WTC11 (cell line): ENCODE data around the gene SNCA. TPM values are rescaled to one million over a fixed set of nuclear protein-coding genes. Genes with fewer than 3 reads are reported as not detected.

Source experiments
- ATAC-seq: fragments of 200-7000 bp; cut with Tn5 transposase; 2 replicates; pipeline ENCODE4 v1.10.0; 2021; ENCODE audit warnings: mild to moderate bottlenecking, moderate library complexity
- CTCF ChIA-PET: fragments of 300-600 bp; sonication (Branson Sonifier 250); formaldehyde crosslinking; loops from one replicate; lab custom pipeline; 2021; ENCODE audit warnings: antibody characterized with exemption; lab: Charles Lee
- POLR2A ChIA-PET: fragments of 350-600 bp; sonication (Branson Sonifier 250); formaldehyde crosslinking; loops from one replicate; lab custom pipeline; 2021; ENCODE audit warnings: antibody characterized with exemption; lab: Charles Lee
- DNase-seq: peaks from one replicate; pipeline ENCODE4 v3.0.0; 2021; ENCODE audit warnings: low spot score
- H3K27ac Mint-ChIP-seq: 2 replicates; pipeline ENCODE4 v1.8.0; 2021; ENCODE audit warnings: mixed read lengths
- H3K27me3 Mint-ChIP-seq: 2 replicates; pipeline ENCODE4 v1.8.0; 2021; ENCODE audit warnings: low read depth, mild to moderate bottlenecking, moderate library complexity, mixed read lengths
- H3K36me3 Mint-ChIP-seq: 2 replicates; pipeline ENCODE4 v1.8.0; 2021; ENCODE audit warnings: mixed read lengths
- H3K4me1 Mint-ChIP-seq: 2 replicates; pipeline ENCODE4 v1.8.0; 2022; ENCODE audit warnings: mixed read lengths
- H3K4me3 Mint-ChIP-seq: 2 replicates; pipeline ENCODE4 v1.8.0; 2021; ENCODE audit warnings: mild to moderate bottlenecking, moderate library complexity, mixed read lengths
- H3K9me3 Mint-ChIP-seq: 2 replicates; pipeline ENCODE4 v1.8.0; 2021; ENCODE audit warnings: mixed read lengths
- ARID4B ChIP-seq: sonication (generic); formaldehyde crosslinking; IDR thresholded peaks from 2 replicates; pipeline ENCODE4 v1.8.0; 2023; ENCODE audit warnings: missing genetic modification reagents, mild to moderate bottlenecking, borderline replicate concordance
- CBFB ChIP-seq: sonication (generic); formaldehyde crosslinking; IDR thresholded peaks from 2 replicates; pipeline ENCODE4 v1.8.1; 2022; ENCODE audit warnings: mild to moderate bottlenecking, low read depth, missing genetic modification reagents
- CREB1 ChIP-seq: sonication (generic); formaldehyde crosslinking; IDR thresholded peaks from 2 replicates; pipeline ENCODE4 v1.8.0; 2023; ENCODE audit warnings: mild to moderate bottlenecking, missing genetic modification reagents
- FOXP1 ChIP-seq: sonication (generic); formaldehyde crosslinking; IDR thresholded peaks from 2 replicates; pipeline ENCODE4 v1.8.0; 2022; ENCODE audit warnings: missing genetic modification reagents, mild to moderate bottlenecking, moderate library complexity, borderline replicate concordance
- JUN ChIP-seq: sonication (generic); formaldehyde crosslinking; IDR thresholded peaks from 2 replicates; pipeline ENCODE4 v1.8.0; 2023; ENCODE audit warnings: mild to moderate bottlenecking, missing genetic modification reagents
- NFE2L1 ChIP-seq: sonication (generic); formaldehyde crosslinking; IDR thresholded peaks from 2 replicates; pipeline ENCODE4 v1.8.1; 2023; ENCODE audit warnings: missing genetic modification reagents
- NR2C2 ChIP-seq: sonication (generic); formaldehyde crosslinking; IDR thresholded peaks from 2 replicates; pipeline ENCODE4 v1.8.0; 2022; ENCODE audit warnings: mild to moderate bottlenecking, missing genetic modification reagents
- SOX15 ChIP-seq: fragments of 250-450 bp; sonication (Bioruptor Pico); IDR thresholded peaks from 2 replicates; pipeline ENCODE4 v1.9.0; 2021; ENCODE audit warnings: mild to moderate bottlenecking
- SP1 ChIP-seq: sonication (generic); formaldehyde crosslinking; conservative IDR thresholded peaks from 2 replicates; pipeline ENCODE4 v1.8.1; 2022; ENCODE audit warnings: missing genetic modification reagents
- TP53 ChIP-seq: sonication (generic); formaldehyde crosslinking; IDR thresholded peaks from 2 replicates; pipeline ENCODE4 v1.8.1; 2023; ENCODE audit warnings: mild to moderate bottlenecking, missing genetic modification reagents
- ZBTB21 ChIP-seq: sonication (generic); formaldehyde crosslinking; IDR thresholded peaks from 2 replicates; pipeline ENCODE4 v1.8.1; 2023; ENCODE audit warnings: mild to moderate bottlenecking, missing genetic modification reagents, borderline replicate concordance
- ZNF138 ChIP-seq: sonication (generic); formaldehyde crosslinking; conservative IDR thresholded peaks from 2 replicates; pipeline ENCODE4 v1.8.1; 2022; ENCODE audit warnings: mild to moderate bottlenecking, moderate library complexity, missing genetic modification reagents
- ZNF671 ChIP-seq: fragments of 250-450 bp; sonication (Bioruptor Pico); IDR thresholded peaks from 2 replicates; pipeline ENCODE4 v1.8.0; 2021; ENCODE audit warnings: mild to moderate bottlenecking
- total RNA-seq: library from RNA; stranded (reverse); gene quantifications from 3 replicates; pipeline ENCODE4 v1.2.3, GENCODE V29; 2021
- TF ChIP-seq, protein P1 (sequence below): fragments of 250-450 bp; sonication (Bioruptor Pico); IDR thresholded peaks from 2 replicates; pipeline ENCODE4 v1.9.0; 2021; ENCODE audit warnings: mild to moderate bottlenecking, borderline replicate concordance
- TF ChIP-seq, protein P2 (sequence below): fragments of 250-450 bp; sonication (Bioruptor Pico); IDR thresholded peaks from 2 replicates; pipeline ENCODE4 v1.9.0; 2021; ENCODE audit warnings: moderate library complexity, mild to moderate bottlenecking, inconsistent platforms, borderline replicate concordance
- TF ChIP-seq, protein P3 (sequence below): sonication (generic); formaldehyde crosslinking; IDR thresholded peaks from 2 replicates; pipeline ENCODE4 v1.8.0; 2022; ENCODE audit warnings: mild to moderate bottlenecking, missing genetic modification reagents

Gene SNCA
- total RNA-seq, 1 experiment from 2014 or later, result 15.0 TPM

DNA sequence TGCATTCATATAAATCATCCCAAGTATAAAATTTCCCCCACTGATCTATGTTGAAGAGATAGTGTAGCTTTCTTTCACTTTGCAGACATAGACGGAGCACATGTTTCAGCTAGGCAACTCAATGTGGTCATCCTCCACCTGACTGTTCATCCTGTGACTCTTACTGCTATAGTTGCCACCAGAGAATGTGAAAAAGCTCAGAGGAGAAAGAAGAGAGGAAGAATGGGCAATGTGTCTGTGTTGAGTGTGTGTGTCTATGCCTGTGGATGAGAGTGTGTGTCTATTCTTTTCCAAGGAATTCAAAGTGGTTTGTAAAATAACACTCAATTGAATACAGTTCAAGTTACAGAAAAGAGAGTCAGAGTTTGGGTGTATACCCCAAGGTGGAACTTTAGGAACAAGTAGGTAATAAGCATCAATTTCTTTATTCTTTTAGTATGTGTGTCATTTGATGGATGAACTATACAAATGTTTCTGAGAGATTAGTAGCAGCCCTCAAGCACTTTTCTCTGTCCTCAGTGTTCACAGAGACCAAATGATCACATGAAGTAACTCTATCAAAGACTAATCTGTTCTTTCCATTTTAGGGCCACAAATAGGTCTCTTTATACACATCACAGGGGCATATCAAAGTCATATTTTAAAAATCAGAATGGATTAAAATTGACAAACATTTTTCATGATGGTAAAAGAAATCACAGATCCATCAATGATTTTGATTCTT, 2.3 kb downstream of the SNCA start:
- ChIA-PET CTCF (no interaction called here), POLR2A (no interaction called here)
- DNase-seq (no peak), ATAC-seq (no peak)
- Mint-ChIP-seq H3K4me3 (no peak overlapping the region), H3K27me3 (peaks cover 21% of the 10 kb centered on the region), H3K27ac (no peak overlapping the region), H3K4me1 (peaks cover 19% of the 10 kb centered on the region), H3K9me3 (no peaks in the 10 kb centered on the region), H3K36me3 (0 out of 2 replicates have a peak, but pooled peaks cover 7% of the 10 kb centered on the region)
- TF ChIP-seq FOXP1 (CRISPR knock-in tag) (no peak), ZNF138 (no peak), SP1 (no peak), SOX15 (CRISPR knock-in tag) (no peak), JUN (CRISPR knock-in tag) (no peak), NR2C2 (CRISPR knock-in tag) (no peak), ARID4B (CRISPR knock-in tag) (no peak), ZNF671 (CRISPR knock-in tag) (no peak), ZBTB21 (no peak), NFE2L1 (CRISPR knock-in tag) (no peak), CREB1 (CRISPR knock-in tag) (no peak), TP53 (CRISPR knock-in tag) (no peak), CBFB (CRISPR knock-in tag) (no peak)
- TF ChIP-seq, protein P1, sequence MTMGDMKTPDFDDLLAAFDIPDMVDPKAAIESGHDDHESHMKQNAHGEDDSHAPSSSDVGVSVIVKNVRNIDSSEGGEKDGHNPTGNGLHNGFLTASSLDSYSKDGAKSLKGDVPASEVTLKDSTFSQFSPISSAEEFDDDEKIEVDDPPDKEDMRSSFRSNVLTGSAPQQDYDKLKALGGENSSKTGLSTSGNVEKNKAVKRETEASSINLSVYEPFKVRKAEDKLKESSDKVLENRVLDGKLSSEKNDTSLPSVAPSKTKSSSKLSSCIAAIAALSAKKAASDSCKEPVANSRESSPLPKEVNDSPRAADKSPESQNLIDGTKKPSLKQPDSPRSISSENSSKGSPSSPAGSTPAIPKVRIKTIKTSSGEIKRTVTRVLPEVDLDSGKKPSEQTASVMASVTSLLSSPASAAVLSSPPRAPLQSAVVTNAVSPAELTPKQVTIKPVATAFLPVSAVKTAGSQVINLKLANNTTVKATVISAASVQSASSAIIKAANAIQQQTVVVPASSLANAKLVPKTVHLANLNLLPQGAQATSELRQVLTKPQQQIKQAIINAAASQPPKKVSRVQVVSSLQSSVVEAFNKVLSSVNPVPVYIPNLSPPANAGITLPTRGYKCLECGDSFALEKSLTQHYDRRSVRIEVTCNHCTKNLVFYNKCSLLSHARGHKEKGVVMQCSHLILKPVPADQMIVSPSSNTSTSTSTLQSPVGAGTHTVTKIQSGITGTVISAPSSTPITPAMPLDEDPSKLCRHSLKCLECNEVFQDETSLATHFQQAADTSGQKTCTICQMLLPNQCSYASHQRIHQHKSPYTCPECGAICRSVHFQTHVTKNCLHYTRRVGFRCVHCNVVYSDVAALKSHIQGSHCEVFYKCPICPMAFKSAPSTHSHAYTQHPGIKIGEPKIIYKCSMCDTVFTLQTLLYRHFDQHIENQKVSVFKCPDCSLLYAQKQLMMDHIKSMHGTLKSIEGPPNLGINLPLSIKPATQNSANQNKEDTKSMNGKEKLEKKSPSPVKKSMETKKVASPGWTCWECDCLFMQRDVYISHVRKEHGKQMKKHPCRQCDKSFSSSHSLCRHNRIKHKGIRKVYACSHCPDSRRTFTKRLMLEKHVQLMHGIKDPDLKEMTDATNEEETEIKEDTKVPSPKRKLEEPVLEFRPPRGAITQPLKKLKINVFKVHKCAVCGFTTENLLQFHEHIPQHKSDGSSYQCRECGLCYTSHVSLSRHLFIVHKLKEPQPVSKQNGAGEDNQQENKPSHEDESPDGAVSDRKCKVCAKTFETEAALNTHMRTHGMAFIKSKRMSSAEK (CRISPR knock-in tag), result no peak
- TF ChIP-seq, protein P2, sequence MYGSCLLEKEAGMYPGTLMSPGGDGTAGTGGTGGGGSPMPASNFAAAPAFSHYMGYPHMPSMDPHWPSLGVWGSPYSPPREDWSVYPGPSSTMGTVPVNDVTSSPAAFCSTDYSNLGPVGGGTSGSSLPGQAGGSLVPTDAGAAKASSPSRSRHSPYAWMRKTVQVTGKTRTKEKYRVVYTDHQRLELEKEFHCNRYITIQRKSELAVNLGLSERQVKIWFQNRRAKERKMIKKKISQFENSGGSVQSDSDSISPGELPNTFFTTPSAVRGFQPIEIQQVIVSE (CRISPR knock-in tag), result no peak
- TF ChIP-seq, protein P3, sequence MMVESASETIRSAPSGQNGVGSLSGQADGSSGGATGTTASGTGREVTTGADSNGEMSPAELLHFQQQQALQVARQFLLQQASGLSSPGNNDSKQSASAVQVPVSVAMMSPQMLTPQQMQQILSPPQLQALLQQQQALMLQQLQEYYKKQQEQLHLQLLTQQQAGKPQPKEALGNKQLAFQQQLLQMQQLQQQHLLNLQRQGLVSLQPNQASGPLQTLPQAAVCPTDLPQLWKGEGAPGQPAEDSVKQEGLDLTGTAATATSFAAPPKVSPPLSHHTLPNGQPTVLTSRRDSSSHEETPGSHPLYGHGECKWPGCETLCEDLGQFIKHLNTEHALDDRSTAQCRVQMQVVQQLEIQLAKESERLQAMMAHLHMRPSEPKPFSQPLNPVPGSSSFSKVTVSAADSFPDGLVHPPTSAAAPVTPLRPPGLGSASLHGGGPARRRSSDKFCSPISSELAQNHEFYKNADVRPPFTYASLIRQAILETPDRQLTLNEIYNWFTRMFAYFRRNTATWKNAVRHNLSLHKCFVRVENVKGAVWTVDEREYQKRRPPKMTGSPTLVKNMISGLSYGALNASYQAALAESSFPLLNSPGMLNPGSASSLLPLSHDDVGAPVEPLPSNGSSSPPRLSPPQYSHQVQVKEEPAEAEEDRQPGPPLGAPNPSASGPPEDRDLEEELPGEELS (CRISPR knock-in tag), result no peak
